ENCODE data around the gene UFD1.
"Not testable (repeated sequence)": the region's sequence is repeated elsewhere in the genome, so short reads cannot be mapped to it uniquely, and the experiment has no call there.

The UFD1 gene

DNA sequence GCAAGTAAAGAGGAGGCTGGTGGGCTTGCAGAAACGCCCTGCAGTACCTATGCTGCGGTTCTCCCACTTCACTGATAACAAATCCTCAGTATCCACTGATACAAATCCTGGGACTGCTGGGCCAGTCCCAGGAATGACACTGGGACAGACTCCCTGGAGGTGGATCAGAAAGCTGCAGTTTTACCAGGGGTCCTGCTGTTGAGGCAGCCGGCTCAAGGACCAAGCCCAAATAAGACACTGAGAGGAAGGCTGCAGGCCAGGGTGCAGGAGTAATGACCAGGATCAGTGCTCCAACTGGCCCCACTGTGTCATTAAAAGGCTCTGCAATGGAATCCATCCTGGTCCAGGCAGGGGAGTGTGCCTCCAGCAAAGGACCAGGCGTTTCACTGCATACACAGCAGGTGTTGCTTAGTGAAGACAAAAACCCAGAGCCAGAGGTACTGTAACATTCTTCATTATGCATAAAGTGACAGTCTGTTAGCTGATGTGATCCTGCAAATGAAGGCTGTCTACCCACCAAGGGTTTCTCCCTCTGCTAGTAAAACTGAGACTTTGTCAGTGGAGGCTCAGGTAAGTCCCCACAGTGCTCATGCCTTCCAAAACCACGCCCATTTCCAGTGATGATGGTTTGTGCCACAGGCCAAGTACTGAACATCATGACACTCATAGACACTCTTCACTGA, 30.1 kb downstream of the UFD1 start:
- DNase-seq (ENCODE audit: low spot score) = peak; percentile 82

DNA sequence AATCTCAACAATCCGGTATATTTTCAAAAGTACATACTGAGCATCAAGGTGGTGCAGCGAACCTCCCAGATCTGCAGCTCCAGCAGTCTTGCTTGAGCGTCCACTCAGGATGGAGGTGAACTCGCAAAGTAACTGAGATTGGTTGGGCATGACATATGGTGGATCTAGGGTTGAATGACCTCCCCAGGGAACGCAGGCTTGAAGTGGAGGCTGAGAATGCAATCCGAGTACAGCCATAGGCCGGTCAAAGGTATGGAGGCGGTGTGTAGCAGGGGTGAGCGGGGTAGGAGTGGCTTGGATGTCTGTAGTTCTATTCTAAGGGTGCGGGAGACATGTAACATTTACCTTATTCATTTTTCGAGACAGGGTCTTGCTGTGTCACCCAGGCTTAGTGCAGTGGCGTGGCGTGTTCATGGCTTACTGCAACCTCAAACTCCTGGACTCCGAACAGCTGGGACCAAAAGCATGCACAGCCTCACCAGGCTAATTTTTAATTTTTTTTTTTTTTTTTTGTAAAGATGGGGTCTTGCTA, 30.9 kb downstream of the UFD1 start:
- no peak for DNase-seq (ENCODE audit: low spot score)

DNA sequence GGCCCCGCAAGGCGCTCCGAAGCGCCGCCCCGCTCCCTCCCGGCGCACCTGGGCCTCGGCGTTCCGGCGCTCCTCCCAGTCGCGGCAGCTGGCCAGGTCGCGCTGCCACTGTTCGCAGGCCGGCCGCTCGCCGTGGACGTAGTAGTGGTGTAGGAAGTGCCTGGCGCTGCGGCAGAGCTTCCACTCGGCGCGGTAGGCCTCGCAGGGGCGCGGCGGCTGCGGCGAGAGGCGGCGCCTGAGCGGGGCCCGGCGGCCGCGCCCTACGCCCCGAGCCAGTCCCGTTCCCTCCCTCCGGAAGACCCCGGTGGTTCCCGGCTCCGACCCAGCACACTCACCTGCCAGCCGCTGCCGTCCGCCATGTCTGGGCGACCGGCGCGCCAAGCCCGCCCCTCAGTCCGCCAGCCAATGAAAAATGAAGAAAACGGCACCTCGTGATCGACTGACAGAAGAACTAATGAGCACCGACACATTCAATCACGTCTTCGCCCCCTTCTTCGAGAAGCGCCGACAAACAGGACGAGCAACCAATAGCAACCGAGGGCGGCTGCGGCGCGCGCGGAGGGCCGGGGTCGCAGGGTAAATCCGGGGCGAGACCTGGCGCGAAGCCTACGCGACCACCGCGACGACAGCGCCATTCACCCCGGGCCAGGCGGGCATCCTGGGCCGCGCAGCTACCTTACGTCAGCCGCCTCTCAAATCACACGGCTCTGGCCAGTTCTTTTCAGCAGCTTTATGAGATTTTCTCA, 31.5 kb downstream of the UFD1 start, which contains the start of gene C22orf39:
Gene C22orf39 (minus strand): TSS at position 382 of the 746 bp plus-strand sequence. CDS start 23 bp downstream, at position 359.
- DNase-seq (ENCODE audit: low spot score) = peak; percentile 95

GRCh38 chr22:19446603-19447329, 32.2 kb downstream of the UFD1 start:
- no peak for DNase-seq (ENCODE audit: low spot score)

- not testable (repeated sequence) for DNase-seq (ENCODE audit: low spot score)
Observed at GRCh38 chr22:19445279-19445982, 33.6 kb downstream of the UFD1 start.

DNA sequence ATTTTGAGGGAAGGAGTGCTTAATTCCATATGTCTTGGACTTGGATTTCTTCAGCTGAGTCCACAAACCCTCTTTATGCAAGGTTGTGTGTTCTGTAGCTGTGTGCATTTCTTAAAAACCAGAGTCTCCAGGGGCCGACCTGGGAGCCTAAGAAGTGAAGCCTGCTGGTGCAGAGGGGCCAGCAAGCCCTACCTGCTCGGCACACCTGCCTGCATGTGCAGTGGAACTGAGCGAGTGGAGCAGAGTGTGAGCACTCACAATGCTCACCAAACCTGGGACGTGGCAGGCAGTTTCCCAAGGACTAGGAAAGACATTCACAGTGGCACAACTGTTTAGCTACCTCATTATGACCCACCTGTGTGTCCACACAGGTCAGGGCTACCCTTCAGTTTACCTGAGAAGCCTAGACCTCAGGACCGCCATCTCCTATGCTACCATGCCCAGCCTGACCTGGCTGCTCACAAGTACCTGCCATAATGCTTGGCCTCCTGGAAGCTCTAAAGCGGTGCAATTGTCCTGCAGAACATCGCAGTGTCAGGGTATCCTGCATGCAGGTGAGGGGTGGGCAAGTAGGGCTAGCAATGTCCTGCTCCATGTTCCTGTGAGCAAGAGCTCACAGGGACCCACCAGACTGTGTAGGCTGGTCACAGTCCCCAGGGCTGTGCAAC, 35.3 kb downstream of the UFD1 start:
- no peak for DNase-seq (ENCODE audit: low spot score)

DNA sequence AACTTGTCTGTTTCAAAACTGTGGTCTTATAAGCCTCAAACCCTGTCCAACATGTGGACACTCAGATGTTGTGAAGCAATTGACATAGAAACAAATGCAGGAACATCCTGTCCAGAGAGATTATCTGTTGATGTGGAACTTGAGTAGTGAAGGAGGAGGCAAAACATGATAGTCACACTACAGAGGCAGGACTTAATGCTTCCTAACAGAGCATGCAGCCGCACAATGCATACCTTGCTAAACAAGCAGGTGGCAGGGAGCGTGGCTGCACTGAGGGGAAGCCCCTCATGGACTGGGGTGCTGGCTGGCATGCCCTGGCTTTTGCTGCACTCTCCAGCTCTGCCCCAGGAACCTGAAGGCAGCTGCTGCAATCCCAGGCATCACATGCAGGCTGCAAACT, 36.8 kb downstream of the UFD1 start:
- no peak for DNase-seq (ENCODE audit: low spot score)

DNA sequence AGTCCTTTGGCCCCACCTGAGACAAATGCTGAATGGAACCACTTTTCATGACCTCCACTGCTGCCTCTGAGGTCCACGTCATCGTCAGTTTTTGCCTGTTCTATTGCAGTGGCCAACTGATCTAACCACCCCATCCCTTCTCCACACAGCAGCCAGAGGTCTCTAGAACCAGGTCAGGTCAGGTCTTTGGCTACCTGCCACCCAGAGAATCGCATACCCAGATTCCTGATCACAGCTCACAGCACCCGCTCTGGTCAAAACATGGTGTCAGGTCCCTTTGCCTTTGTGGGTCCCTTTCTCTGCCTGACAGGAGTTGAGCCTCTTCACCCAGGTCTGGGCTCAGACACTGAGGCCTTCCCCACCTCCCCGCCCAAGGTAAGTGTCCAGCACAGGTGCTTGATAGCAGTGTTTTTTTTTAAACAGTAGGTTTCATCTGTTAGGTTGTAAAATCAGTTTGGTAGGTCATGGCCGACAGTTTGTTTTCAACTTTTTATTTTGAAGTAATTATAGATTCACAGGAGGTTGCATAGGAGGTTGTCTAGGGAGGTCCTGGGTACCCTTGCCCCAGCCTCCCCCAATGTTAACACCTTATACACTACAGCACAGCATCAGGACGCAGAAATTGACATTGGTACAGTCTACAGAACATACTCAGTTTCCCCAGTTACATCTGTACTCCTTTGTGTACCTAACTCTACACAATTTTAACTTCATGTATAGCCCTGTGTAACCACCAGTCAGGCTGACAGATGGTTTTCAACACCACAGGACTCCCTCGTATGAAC, 38.4 kb downstream of the UFD1 start:
- DNase-seq (ENCODE audit: low spot score) = no peak

- DNase-seq (ENCODE audit: low spot score) = no peak
Observed at GRCh38 chr22:19438298-19438697, 40.7 kb downstream of the UFD1 start.

DNA sequence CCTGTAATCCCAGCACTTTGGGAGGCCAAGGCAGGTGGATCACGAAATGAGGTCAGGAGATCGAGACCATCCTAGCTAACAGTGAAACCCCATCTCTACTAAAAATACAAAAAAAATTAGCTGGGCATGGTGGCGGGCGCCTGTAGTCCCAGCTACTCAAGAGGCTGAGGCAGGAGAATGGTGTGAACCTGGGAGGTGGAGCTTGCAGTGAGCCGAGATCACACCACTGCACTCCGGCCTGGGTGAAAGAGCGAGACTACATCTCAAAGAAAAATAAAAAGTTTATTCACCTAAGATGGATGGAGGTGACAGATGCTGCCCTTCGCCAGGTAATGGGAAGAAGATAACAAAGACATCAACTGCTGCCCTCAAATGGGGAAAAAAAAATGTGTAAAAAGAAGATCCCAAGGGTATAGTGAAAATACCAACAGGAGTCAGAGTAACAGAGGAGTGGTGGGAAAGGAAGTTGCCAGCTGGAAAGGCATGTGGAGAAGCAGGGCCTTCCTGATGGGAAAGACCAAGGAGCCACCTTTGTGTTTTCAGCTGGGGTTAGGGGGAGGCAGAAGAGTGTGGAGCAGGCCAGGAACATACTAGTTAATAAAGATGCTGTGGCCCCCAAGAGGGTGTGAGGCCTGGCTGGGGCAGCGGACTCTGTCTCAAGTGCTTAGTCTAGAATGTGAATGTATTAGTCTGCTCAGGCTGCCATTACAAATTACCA, 42.4 kb downstream of the UFD1 start:
- DNase-seq (ENCODE audit: low spot score) = not testable (repeated sequence)

- DNase-seq (ENCODE audit: low spot score) = no peak
Observed at GRCh38 chr22:19434829-19435580, 44.0 kb downstream of the UFD1 start.

GRCh38 chr22:19434401-19434800, 44.6 kb downstream of the UFD1 start:
- DNase-seq (ENCODE audit: low spot score) = no peak

- DNase-seq (ENCODE audit: low spot score) = peak; percentile 95
Observed at GRCh38 chr22:19432133-19432851, 46.7 kb downstream of the UFD1 start, which contains the start of gene MRPL40. TSS of gene MRPL40 (plus strand) at chr22:19432545. CDS start at chr22:19432555, 10 bp downstream.

GRCh38 chr22:19431649-19432132, 47.3 kb downstream of the UFD1 start, which contains the start of gene HIRA:
TSS of gene HIRA (minus strand) at chr22:19431733. CDS start at chr22:19431476, 257 bp downstream.
- peak; percentile 82 for DNase-seq (ENCODE audit: low spot score)

DNA sequence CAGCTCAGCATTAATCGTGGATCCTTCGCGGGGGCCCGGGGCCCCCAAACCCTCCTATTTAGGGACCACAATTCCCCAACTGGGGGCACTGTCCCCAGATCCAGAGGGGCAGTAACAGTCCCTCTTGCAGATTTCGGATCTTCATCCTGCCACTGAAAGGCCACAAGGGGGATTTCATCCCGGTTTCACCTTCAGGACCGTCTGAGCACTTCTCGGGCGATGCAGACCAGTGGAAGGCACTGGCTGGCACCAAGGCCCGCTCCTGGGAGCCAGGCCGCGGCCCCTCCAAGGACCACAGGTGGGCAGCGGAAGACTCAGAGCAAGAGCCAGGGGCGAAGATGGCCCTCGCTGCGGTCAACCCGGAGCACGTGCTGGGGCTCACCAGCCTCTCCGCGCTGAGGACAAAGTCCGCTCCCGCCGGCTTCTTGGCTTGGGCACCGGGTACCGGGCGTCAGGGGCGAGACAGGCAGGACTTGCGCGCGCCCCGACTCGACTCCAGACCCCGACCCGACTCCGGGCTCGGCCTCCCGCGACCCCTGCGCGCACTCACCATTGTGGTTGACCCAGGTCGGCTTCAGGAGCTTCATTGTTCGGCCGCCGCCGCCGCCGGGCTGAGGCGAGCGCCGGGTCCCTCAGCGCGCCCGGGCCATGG, 48.0 kb downstream of the UFD1 start:
- DNase-seq (ENCODE audit: low spot score) = no peak

DNA sequence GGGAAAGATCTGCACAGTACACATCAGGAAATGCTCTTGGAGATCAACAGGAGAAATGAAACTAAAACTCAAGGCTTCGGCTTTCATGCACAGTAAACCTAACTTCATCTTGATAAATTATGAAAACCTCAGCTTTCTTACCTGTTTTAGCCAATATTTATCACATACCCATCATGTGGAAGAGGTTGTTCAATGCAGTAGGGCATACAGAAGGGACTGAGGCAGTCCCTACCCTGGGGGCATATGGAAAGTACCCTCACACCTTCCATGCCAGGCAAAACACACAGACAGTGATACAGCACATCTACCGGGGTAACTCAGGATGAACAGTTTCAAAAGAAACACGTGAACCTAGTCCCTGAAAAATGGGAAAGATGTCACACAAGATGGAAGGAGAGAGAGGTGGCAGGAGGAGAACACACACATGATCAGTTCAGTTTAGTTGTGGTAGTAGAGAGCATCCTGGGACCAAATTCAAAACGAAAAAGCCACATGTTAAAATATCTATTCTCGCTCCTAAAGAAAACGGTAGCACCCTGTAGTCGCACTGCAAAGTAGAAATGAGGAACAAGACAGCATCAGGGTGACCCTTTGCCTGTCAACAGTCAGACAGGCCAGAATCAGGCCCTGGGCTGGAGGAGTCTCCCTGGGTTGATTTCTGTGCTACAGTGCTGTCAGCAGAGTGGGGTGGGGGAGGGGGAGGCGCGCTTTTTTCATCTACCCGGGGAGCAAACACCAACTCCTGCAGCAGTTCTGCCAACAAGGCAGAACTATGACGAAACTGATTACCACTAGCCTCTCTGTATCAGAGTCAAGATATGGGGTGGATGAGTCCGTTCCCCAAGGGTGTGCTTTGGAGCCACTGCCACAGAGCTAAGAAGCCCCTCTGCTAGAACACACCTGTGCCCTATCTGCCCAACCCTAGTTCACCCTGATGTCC, 48.8 kb downstream of the UFD1 start:
- DNase-seq (ENCODE audit: low spot score) = peak; percentile 47

DNA sequence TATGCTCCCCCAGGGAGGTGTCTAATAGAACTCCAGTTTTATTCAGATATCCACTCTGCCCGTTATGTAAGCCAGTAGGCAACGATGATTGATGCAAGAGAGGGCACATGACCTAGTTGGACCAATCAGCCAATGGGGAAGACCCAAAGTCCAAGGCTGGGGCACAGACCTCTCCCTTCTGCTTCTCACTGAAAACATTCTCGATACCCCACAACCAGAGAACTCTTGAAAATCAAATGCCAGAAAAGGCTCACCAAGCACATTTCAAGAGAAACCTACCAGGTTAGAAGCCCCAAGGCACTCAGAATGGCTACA, 54.9 kb downstream of the UFD1 start:
- DNase-seq (ENCODE audit: low spot score) = no peak

Measured in activated CD4-positive, alpha-beta T cell treated with anti-CD3 and anti-CD28 coated beads, Interleukin-2, Interleukin-4, amounts not matched to agents 100 ng/mL and 50 ng/mL, durations not matched to agents 16 hours and 8 hours (primary cell).